ENCODE data around the gene IQSEC1.

DNA sequence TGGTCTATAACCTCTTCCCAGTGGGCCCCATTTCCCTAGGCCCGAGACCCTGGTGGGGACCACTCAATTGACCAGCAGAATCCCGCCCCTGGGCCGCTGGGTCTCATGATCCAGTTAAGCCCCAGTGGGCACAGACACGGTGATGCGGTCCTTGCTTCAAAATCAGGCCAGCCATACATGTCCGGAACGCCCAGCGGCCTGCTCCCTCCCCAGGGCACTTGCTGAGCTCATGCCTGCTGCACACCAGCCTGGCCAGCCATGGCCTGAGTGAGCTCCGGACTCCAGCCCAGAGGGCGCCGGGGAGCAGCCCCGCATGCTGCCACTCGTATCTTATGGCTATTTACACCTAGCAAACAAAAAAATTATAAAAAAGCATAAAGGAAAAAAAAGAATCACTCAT, 34.4 kb upstream of the IQSEC1 start:
- TF ChIP-seq, protein P1, sequence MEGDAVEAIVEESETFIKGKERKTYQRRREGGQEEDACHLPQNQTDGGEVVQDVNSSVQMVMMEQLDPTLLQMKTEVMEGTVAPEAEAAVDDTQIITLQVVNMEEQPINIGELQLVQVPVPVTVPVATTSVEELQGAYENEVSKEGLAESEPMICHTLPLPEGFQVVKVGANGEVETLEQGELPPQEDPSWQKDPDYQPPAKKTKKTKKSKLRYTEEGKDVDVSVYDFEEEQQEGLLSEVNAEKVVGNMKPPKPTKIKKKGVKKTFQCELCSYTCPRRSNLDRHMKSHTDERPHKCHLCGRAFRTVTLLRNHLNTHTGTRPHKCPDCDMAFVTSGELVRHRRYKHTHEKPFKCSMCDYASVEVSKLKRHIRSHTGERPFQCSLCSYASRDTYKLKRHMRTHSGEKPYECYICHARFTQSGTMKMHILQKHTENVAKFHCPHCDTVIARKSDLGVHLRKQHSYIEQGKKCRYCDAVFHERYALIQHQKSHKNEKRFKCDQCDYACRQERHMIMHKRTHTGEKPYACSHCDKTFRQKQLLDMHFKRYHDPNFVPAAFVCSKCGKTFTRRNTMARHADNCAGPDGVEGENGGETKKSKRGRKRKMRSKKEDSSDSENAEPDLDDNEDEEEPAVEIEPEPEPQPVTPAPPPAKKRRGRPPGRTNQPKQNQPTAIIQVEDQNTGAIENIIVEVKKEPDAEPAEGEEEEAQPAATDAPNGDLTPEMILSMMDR (IDR thresholded peaks at IDR 0.05 in 2 of 3, conservative IDR thresholded peaks at IDR 0.05 in 1 of 3; ENCODE audit: borderline replicate concordance in 1 of 3, insufficient read depth in 1 of 3, low read depth in 2 of 3, low read length in 2 of 3), result peak in 1 of 3 experiments; percentile 17; a peak in 1 of 6 replicates
- TF ChIP-seq ZBTB33 (IDR thresholded peaks at IDR 0.05; ENCODE audit: extremely low read depth, insufficient replicate concordance, low read length), result no peak
- no peak for TF ChIP-seq ZNF274 (IDR thresholded peaks at IDR 0.05; ENCODE audit: low read depth, low read length)
- TF ChIP-seq, protein P2, sequence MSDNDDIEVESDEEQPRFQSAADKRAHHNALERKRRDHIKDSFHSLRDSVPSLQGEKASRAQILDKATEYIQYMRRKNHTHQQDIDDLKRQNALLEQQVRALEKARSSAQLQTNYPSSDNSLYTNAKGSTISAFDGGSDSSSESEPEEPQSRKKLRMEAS (IDR thresholded peaks at IDR 0.05), result no peak
- TF ChIP-seq EZH2 (IDR thresholded peaks at IDR 0.05), result no peak
- TF ChIP-seq POLR2A (IDR thresholded peaks at IDR 0.05; ENCODE audit: borderline replicate concordance, extremely low read depth, insufficient read depth, insufficient read length), result no peak
- no peak for TF ChIP-seq JUND (IDR thresholded peaks at IDR 0.05)
